ENCODE data around the gene SORCS2. TPM values are rescaled to one million over a fixed set of nuclear protein-coding genes. Genes with fewer than 3 reads are reported as not detected.

SORCS2 gene
- total RNA-seq, 1 donor from 2014 or later = under 0.01 TPM

DNA sequence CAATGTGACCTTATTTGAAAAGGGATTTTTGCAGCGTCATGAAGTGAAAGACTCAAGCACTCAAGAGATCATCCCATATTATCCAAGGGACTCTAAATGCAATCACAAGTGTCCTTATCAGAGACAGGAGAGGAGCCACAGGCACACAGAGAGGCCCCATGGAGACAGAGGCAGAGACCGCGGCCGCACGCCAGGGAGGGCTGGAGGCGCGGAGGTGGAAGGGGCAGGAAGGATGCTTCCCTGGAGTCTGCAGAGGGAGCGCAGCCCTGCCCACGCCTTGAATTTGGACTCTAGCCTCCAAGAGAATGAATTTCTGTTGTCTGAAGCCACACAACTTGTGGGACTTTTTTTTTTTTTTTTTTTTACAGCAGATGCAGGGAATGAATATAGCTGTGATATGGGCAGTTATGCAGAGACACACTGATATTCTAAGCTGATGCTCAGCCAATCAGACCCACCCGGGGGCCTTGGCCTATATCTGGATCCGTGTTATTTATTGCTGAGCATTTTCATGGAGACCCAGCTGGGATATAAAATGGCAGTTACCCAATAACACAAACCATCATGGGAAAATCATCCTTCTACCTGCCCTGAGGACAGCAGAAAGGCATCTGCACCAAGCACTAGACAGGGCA, 487.2 kb downstream of the SORCS2 start:
- DNase-seq (ENCODE audit: low read depth in 2 of 2) = no peak

DNA sequence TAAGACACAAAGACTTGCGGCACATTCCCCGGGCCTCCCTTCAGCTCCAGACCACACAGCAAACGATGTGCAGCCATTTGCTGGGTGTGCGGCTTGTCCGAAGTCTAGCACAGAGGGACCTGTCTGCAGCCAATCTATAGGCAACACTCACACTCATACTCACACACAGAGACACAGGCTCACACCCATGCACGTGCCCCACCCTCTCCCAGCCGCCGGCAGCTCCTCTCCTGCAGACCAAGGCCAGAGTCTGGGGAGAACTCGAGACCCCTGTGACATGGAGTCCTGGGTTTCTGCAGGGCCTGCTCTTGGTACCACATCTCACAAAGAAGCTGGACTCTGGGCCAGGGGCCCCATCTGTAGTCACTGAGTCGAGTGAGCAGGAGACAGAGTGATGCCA, 487.8 kb downstream of the SORCS2 start:
- DNase-seq (ENCODE audit: low read depth in 2 of 2) = no peak

DNA sequence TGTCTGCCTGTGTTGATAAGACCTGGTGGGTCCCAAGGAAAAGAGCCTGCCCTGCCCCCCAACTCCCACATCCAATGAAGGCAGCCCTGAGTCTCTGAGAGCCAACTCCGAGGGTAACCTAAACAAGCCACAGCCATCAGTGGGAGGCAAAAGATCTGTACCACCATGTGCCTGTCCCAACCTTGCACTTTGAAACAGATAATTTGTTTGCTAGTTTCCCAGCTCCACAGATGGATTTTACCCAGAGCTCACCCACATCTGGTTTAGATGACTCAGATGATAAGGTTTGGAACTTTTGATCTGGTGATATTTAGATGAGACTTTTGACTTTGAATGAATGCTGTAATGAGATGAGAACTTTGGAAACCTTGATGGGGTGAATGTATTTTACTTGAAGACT, 488.4 kb downstream of the SORCS2 start:
- no peak for DNase-seq (ENCODE audit: low read depth in 2 of 2)

DNA sequence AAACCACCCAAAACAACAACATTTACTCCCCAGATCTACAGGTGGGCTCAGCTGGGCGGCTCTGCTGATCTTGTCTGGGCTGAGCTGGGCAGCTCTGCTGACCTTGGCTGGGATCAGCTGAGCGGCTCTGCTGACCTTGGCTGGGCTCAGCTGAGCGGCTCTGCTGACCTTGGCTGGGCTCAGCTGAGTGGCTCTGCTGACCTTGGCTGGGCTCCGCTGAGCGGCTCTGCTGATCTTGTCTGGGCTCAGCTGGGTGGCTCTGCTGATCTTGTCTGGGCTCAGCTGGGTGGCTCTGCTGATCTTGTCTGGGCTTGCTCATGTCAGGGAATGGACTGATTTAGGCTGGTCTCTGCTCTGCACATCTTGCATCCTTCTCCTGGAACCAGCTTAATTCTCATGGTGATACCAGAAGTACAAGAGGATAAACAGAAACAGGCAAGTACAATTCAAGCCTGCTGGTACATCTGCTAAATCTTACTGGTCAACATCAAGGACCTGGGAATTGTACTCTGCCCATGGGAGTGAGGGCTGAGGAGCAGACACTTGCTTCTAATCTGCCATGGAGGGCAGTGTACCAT, 490.9 kb downstream of the SORCS2 start:
- DNase-seq (ENCODE audit: low read depth in 2 of 2) = no peak

DNA sequence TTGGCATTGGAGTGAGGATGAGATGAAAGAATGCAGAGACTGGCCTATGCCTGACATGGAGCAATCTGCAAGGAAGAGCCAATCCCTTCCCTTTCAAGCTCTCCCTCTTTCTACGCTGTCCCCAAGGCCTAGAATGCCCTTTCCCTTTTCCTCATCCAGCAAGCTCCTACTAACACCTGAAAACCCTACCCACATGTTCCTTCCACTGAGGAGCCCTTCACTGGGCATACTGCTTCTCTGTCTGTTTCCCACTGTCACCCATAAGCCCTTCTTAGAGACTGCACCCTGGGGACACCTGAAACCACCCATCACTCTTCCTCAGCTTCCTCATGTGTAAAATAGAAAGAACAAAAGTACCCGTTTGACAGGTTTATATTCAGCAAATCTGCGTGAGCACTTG, 492.0 kb downstream of the SORCS2 start:
- no peak for DNase-seq (ENCODE audit: low read depth in 2 of 2)

DNA sequence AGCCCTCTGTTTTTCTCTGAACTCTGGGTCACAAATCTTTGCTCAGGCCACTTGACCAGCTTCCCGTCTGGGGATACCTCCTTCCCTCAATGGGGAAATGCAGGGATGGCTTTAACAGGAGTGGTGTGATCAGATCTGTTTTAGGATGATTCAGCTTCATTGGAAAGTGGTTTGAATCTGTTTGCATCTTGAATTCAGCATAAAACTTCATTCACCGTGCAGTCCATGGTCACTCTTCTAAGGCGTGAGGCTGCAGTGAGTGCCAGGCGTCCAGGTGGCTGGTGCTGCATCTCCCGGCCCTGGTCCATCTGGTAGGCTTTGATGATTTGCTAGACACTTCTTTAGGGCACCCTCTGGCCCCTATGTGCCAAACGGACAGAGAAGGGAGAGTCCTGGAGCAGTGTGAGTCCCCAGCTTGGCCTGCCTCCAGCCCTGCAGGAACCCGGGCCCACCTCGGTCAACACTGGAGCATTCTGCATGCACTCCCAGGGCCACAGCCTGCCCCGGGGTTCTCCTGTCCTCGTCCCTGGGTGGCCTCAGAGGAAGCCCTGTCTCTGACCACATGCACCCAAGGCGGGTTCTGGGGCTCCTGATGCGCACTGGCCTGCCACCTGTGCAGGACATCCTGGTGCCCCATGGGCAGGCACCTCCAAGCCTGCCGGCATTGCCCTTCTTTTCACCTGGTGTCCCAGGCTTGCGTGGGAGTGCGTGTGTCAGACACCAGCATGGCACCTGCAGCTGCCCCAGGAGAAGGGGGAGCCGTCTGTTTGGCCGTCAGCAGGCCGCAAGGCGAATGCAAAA, 493.9 kb downstream of the SORCS2 start:
- DNase-seq (ENCODE audit: low read depth in 2 of 2) = no peak

DNA sequence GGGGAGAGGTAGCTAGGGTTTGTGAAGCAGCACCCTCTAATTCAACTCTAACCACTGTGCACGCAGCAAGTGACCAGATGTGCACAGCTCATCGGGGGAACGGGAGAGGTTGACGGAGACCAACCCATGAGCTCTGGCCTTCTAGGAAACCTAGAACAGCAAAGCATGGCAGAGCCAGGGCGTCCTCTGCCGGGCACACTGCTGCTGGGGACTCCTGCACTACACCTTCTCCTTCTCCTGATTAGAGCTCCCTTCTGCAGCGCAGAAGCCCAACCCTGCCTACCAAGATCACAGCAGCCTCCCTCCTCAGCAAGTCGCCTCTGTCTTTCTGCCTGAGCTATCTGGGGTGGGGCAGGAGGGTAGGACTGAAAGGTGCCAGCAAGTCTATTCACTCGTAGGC, 494.7 kb downstream of the SORCS2 start:
- no peak for DNase-seq (ENCODE audit: low read depth in 2 of 2)

DNA sequence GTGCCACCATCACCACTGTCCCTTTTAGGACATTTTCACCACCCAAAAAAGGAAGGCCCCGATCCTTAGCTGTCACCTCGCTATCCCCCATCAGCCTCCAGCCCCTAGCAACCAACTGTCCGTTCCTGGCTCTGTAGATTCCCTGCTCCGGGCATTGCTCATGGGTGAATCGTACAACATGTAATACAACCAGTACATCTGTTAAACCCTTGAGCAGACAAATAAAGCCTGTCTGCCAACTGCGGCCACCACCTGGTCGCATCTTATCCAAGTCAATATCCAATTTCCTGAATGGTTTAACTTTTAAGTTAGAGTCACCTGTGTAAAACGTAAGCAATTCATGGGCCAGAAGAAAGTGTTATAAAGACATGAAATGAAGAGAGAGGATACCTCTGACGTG, 495.5 kb downstream of the SORCS2 start:
- DNase-seq (ENCODE audit: low read depth in 2 of 2) = no peak

DNA sequence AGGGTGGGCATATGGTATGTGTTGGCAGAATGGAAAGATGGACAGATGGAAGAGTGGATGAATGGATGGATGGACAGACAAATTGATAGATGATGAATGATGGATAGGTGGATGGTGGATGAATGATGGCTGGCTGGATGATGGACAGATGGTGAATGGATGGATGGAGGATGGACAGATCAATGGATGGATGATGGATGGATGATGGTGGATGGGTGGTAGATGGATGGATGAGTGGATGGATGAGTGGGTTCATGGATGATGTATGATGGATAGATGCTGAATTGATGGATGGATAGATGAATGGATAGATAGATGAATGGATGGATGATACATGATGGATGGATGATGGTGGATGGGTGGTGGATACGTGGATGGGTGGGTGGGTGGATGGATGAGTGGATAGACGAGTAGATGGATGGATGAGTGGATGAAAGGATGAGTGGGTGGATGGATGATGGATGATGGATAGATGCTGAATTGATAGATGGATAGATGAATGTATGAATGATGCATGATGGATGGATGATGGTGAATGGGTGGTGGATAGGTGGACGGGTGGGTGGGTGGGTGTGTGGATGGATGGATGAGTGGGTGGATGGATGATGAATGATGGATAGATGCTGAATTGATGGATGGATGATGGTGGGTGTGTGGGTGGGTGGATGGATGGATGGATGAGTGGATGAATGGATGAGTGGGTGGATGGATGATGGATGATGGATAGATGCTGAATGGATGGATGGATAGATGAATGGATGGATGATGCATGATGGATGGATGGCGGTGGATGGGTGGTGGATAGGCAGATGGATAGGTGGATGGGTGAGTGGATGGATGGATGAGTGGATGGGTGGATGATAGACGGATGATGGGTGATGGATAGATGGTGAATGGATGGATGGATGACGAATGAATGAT, 497.7 kb downstream of the SORCS2 start:
- no peak for DNase-seq (ENCODE audit: low read depth in 2 of 2)

DNA sequence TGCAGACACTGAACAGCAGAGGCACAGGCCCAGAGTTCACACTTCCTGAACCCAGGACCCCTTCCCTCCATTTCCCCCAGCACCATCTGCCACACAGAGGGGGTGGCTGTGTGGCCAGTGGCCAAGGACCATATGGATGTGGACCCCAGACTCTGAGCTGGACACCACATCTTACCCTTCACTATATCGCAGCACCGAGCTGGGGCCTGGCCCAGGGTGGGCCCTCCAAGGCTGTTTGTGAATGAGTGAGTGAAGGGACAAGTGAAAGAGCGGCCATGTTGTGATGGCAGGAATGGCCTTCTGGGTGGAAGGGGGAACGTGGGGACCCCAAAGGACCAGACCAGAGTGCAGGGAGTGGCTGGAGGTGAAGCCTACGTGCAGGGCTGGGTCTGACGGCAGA, 498.7 kb downstream of the SORCS2 start:
- DNase-seq (ENCODE audit: low read depth in 2 of 2) = no peak

DNA sequence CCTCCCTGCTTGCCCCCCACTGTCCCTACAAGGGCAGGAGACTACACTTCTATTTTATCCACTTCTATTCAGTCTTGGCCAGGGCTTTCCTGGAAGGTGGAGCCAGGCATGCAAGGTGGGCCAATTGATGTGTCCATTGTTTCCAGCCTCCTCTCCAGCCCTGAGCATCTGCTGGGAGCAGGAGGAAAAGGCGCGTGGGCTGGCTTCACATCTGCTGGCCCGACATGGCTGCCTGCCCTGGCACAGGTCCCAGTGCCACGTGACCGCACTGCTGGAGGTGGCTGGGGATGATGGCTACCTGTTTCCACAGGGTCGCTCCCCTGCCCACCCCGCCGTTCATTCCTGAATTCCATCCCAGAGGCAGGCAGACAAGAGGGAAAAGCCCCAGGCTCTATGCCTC, 499.6 kb downstream of the SORCS2 start:
- peak in 1 of 2 donors; percentile 62 for DNase-seq (ENCODE audit: low read depth in 2 of 2)

DNA sequence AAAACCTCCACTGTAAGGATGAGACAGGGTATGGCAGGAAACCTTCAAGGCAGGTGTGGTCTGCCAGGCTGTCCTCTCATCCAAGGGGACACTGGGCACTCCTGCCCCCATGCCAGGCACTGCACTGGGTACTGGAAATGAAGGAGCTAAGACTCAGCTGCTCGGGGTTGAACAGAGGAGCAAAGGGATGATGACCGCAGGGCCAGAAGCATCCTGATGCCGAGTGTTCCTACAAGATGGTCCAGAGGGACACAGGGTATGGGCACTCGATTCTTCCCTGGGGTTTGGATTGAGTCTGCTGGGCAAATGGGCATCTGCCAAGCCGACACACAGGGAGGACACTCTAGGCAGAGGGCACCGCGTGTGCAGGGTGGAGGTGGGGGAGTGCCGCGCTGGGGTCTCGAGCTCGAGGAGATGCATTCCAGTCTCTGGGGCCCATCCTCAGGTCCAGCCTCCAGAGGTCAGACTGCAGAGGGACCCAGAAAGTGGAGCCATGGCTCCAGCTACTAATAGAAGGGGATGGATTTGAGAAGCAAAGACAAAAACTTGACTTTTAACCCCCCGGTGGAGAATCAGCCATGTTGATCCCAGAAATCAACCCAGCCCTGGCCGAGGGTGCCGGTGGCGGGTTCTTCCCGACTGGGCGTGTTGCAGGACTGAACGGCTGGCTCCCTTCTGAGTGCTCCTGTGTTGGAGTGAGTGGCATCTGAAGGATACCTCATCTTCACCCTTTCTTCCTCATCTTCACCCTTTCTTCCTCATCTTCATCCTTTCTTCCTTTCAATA, 500.3 kb downstream of the SORCS2 start:
- DNase-seq (ENCODE audit: low read depth in 2 of 2) = no peak

DNA sequence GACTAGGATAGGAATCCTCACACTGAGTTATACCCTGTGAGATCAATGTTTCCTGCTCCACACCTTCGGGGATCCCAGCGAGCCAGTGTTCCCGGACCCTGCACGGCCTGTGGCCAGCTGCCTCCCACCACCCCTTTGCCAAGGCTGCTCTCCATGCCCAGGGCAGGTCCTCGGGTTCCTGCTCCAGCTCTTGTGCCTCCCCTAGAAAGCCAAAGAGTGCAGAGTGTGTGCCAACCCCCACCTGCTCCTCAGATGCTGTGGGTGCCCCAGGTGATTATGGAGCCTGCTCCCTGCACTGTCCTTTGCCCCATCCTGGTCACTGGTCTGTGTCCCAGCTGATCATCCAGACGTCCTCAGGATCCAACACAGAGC, 500.9 kb downstream of the SORCS2 start:
- no peak for DNase-seq (ENCODE audit: low read depth in 2 of 2)

DNA sequence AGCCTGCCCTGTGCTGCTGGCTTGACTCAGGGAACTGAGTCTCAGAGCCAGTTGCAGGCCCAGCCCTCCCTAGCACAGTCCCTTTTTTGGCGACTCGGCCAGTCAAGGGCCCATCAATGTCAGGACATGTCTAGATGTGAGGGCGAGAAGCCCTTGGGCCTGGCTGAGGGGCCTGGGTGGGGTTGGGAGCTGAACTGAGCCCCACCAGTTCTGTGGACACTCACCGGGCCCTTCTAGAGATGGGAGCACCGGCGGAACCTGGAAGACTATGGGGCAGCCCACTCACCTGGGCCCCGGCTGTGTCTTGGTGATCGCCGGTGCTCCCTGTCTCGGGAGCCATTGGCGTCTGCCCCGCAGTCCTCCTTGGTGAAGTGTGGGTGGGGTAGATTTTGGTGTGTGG, 501.4 kb downstream of the SORCS2 start:
- DNase-seq (ENCODE audit: low read depth in 2 of 2) = no peak

DNA sequence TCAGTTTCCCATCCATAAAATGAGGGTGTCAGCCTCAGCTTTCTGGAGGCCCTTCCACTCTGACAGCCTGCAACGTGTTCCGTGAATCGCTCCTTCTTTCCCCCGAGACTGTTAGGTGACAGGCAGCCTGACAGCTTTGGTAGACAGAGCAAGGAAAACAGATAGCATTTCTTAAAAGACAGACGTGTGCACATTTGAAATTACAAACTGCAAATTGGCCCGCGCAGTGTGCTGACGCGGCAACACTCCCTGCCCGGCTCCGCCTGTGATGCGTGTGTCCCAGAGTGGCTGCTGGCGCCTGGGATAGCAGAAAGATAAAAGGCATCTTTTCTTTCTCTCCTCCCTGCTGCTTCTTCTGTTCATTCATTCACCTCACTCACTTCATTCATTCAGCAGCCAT, 502.0 kb downstream of the SORCS2 start:
- DNase-seq (ENCODE audit: low read depth in 2 of 2) = no peak

DNA sequence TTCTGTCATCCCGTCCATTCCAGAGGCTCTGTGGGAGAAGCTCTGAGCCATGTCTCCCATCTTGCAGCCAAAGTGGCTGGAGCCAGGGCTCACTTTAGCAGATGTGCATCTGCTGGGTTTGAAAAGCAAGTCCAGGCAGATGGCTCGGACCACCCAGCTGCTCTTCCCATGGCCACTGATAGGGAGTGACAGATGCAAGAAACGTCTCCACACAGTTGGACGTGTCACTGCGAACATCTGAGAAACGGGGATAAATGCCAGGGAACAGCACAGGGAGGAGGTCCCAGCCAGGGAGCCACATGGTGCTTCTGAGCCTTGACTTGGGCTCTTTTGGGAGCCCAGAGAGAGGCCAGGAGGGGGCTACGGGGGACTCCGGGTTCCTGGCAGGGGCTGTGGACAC, 505.0 kb downstream of the SORCS2 start:
- DNase-seq (ENCODE audit: low read depth in 2 of 2) = no peak

DNA sequence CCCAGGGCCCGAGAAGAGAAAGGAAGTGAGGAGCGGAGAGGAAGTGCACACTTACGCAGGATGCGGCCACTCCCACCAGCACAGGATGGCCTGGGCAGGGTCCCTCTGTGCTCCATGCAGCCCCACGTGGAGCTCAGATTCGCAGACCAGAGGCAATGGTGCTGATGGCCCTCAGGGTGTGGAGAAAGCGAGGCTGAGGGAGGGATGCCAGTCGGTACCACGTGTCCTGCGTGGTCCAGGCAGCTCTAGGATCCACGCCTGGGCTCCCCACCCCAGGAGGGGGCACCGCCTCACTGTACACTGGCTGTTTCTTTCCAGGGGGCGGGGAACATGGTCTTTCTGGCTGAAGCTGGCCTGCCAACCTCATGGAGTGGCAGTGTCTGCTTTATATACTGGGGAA, 505.5 kb downstream of the SORCS2 start:
- DNase-seq (ENCODE audit: low read depth in 2 of 2) = no peak

DNA sequence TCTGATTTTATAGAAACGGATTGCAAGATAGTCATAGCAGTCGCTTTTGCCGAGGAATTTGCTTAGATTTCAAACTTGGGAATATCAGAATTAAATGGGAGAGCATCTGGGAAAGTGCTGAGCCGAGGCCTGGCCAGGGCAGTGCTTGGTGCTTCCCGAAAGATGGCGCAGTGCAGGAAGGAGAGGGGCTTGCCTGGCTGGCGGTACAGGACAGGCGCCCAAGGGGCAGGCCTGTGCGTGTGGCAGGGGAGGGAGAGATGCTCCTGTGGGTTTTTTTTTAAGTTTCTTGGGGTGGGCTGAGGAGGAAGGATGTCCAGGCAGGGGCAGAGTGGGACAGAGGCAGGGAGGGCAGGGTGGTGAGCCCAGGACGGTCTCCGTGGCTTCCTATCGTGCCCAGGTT, 506.2 kb downstream of the SORCS2 start:
- DNase-seq (ENCODE audit: low read depth in 2 of 2) = no peak

DNA sequence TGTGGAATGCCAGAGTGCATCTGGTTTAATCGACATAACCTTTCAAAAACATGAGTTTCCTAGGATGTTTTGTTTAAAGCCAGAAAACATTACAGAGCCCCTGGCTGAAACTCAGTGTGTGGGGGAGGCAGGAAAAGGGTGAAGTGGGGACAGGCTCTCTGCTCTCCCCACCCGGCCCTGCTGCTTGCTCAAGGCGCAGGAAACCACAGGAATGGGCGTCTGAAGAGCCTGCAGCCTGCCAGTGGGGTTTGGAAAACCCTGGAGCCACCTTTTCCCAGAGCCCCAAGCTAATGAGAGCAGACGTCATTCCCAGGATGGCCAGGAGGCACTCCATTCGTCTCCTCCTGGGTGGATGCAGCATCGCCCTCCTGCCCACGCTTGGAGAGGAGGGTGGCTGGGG, 506.7 kb downstream of the SORCS2 start:
- no peak for DNase-seq (ENCODE audit: low read depth in 2 of 2)

DNA sequence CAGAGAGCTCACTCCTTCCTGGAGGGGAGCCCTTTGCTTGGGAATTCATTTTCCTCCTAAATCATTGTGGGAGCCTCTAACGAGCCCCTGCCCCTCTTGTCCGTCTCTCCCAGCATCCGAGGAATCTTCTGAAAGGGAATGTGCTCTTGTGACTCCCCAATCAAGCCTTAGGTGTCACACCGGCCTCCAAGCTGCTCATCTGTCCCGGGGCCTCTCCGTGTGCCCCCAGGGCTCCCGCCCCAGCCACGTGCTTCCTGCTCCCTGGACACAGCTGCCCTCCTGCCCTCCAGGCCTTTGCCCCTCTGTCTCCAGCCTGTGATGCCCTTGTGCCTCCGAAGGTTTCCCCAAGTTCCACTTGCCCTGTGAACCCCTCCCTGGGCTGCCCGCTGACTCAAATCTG, 507.5 kb downstream of the SORCS2 start:
- DNase-seq (ENCODE audit: low read depth in 2 of 2) = no peak

DNA sequence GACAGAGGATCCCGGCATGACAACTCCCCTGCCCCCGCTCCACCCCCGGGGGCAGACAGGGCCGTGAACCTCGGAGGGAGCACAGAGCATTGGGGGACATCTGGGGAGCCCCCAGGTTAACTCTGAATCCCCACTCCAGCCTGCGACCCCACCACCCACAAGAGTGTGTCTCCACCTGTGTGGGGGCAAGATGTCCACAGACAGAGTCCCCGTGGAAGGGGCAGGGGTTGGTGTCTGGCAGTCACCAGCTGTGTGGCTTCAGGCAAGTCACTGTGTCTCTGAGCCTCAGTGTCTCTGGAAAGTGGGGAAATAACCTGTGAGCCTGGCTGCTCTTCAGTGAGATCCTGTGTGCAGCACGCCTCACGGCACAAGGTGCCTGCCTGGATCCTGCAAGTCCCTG, 508.3 kb downstream of the SORCS2 start:
- DNase-seq (ENCODE audit: low read depth in 2 of 2) = no peak
